Skeletal muscle cell (primary cell): ENCODE measurements around the gene ARPC5.

Source experiments
- DNase-seq: peaks from one replicate; pipeline ENCODE4 v3.0.0-alpha.2; 2010; ENCODE audit warnings: low read depth
- H3K4me3 ChIP-seq: 2 replicates; pipeline ENCODE4 v1.5.1; 2011; ENCODE audit warnings: low read depth, mild to moderate bottlenecking, control low read depth, low read length, moderate library complexity

Gene ARPC5

DNA sequence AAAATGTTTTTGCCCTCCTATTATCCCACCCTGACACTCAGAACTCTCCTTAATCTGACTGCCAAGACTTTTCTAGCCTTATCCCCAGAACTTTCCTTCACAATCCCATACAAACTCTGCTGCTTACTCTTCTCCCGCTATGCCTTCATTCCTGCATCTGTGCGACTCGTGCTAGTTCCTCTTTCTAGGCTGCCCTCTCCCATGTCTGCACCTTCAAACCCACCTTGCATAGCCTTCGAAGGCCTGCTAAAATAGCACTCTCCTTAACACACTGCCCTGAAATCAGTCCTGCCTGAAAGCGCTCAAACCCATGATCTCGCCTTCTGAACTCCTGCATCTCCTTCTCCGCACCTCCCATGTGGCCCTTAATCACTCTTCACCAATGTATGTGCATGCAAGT is 42.9 kb downstream of the ARPC5 start:
- no peak for DNase-seq
- no peak overlapping the region for H3K4me3 ChIP-seq

DNA sequence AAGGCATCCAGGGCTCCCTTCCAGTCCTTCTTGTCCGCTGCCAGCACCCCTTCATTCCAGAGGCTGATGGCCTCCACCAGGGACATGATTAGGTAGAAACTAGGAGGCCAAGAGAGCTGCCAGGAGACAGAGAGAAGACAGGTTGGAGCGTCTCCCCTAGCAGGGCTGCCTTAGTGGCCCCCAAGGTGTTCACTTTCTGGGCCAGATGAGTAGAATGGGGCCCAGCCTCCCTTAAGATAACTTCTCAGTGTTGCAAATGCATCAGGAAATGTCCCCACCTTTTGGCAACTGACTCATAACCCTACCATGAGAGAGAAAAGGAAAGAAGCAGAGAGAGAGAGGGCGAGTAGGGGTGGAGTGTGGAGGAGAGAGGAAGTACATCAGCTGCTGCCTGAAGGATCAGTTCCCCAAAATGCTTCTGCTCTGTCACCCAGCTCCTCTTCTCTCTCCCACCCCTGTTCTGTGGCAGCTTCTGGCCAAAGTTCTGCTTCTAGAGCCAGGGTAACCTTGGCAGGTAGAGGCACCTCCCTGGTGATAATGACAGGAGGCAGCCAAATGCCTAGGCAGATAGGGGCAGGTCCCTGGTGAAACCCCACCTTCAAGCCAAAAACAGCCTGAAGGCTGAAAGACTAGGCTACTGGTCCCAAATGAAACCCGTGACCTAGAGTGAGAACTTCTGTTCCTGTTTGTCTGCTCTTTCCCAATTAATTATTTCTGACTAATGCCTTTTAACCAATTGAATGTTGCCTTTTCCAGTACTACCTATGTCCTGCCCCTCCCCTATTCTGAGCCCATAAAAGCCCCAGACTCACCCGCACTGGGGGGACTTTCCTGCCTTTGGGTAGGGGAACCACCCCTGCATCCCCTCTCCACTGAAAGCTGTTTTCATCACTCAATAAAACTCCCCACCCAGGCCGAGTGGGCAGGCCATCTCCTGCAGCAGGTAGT is 45.1 kb downstream of the ARPC5 start, which contains the start of gene NCF2:
Gene NCF2 (minus strand): TSS at position 216 of the 948 bp plus-strand sequence. CDS start 130 bp downstream, at position 86.
- DNase-seq = no peak
- H3K4me3 ChIP-seq = no peak within 1 kb of the TSS

DNA sequence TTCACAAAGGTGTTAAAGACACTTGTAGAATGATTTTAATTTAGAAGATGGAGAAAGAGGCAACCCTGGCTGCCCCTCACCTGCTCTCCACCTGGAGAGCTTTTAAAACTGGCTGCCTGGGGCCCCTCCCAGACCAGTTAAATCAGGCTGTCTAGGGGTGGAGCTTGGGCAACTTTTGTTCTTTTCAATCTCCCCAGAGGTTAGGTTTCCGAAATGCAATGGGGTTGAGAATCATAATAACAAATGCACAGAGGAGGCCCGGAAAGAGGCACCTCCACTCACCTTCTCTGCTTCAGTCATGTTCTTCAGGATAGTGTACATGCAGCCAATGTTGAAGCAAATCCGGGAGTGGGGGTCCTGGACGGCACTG is 45.7 kb downstream of the ARPC5 start:
- no peak for DNase-seq
- H3K4me3 ChIP-seq = no peak overlapping the region

DNA sequence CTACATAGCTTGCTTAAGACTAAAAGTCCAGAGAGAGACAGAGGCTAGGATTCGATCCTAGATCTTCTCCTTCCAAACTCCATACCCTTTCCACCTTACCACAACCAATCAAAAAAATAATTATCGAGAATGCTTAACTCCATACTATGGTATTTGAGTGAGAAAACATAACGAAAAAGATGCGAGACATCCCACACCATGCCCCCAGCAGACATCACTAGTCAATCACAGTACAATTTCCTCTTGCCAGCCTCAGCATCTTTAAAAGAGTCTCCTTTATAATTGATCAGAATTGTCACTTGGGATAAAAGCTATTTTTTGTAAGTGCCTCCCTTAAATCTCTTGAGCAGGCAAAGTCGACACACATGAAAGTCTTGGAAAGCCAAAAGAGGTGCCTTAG is 46.2 kb downstream of the ARPC5 start:
- H3K4me3 ChIP-seq = no peak overlapping the region
- no peak for DNase-seq

DNA sequence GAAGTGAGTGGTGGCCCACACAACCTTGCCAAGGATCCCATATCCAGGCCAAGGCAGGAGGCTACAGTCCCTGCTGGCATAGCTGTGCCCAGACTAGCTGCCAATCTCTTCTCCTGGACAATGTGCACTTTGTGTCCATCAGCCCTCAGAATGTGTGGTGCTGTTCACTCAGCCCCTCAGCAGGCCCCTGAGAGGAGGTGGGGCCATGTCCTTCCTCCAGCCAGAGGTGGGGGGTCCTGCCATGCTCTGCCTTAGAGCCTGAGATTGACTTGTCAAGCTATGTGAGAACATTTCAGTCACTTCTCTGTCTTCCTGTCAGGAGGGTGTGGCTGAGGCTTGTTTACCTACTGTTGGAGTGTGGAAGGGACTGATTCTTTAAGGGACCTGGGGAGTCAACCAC is 46.8 kb downstream of the ARPC5 start:
- H3K4me3 ChIP-seq = no peak overlapping the region
- DNase-seq = no peak

DNA sequence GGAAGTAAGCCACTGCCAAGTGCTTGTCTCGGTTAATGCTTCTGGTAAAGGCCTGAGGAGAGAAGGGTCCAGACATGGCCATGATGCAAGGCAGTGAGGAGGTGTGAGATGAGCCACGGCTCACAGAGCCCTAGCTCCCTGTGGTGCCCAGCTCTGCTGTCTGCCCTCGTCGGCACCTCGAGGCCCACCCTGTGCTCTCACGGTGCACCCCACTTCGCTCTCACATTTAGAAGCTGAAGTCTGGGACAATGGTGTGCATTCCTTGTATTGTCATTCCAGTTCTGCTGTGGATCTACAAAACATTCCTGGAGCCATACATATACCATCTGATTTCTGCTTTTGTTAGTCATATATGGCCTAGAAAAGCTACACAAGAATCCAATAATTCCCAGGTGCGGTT is 48.7 kb downstream of the ARPC5 start:
- DNase-seq = no peak
- no peak overlapping the region for H3K4me3 ChIP-seq

DNA sequence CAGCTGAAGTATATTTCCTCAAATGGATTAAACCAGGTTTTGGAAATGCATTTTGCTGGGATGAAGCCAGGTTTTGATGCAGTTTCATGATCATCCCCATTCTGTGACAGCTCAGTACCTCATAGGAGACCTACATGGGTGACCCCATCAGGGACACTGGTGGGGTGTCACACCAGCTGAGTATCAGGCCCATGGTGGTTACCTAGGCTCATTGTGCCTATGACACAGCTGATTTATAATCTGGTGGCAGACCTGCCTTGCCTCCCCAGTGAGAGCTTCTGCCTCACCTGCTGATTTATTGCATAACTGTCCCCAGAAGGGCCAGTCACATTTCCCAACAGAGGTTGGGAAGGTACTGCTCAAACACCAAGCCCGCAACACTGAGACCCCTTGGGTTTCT is 49.1 kb downstream of the ARPC5 start:
- no peak overlapping the region for H3K4me3 ChIP-seq
- no peak for DNase-seq

DNA sequence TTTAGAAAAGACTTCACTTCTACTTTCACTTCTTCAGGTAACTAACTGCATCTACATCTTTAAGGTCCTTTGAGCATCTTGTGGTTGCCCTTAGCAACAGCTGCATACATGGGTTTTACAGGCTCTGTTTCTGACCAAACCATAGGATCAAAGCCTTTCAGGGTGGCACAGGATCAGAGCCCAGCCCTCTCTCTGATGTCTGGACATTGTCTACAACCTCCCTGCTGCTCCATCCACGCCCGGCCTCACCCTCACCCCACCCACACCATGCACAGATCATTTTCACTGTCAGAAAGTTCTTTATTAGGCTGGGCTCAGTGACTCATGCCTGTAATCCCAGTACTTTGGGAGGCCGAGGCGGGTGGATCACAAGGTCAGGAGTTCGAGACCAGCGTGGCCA is 50.5 kb downstream of the ARPC5 start:
- DNase-seq = no peak
- no peak overlapping the region for H3K4me3 ChIP-seq

DNA sequence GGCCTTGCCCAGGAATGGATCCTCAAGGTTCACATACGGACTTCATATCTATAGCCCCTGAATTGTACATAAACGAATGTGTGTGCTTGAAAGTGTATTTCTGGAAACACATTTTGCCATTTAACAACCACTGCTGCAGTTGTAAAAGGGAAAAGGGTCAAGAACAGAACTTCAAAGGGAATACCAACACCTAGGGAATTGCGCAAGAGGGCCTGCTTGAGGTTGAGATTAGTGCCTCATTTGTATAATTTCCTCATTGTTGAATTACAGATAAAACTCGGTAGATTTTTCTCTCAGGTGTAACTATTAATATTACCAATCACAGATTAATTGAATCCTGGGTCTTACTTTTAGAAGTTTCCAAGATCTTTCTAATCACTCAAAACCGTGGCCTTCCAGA is 51.4 kb downstream of the ARPC5 start:
- no peak for DNase-seq
- no peak overlapping the region for H3K4me3 ChIP-seq

DNA sequence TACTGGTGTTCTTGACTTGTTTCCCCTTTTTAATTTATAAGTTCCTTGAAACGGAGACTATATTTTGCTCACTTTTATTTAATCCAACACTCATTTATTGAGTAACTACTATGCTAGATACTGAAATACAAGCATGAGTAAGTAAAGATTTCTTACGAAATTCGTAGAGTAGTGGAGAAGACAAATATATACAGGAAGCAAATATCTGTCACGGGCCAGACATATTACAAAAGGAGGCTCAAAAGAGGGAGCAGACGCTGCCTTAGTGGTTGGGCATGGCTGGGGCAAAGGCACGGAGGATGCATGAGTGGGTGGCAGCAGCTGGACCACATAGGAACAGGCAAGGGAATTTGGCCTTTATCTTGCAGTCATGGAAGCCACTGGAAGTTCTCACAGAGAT is 52.1 kb downstream of the ARPC5 start:
- DNase-seq = no peak

DNA sequence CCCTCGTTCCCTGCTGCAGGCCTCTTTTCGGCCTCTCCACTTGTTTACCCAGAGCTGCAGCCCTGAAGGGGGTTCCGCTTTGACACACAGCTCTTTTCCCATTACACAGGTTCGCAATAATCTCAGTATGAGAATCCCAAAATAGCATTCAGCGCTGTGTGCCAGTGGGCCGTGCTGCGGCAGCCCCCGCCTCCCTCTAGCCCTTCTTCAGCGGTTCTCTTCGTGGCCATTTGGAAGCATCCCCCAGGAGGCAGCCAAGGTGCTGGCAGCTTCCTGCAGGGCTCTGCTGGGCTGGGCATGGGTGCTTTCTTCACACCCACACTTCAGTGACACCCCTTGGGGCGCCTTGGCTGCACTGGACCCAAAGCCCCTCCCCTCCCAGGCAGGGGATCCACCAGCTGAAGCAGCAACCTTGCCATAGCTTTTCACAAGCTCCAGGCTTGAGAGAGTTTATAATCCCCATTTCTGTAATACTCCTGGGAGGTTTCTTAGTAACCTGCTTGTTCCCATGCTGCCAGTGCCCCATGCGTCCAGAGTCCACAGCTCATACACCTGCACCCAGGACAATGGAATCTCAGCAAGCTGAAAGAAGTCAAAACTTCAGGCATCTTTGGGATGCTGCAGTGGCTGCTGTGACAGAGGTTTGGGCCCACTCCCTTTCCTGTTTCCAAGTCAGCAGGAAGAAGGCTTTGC is 53.4 kb downstream of the ARPC5 start:
- DNase-seq = no peak
- no peak overlapping the region for H3K4me3 ChIP-seq

More for the DNA sequence above, 52.1 kb downstream of the ARPC5 start:
- H3K4me3 ChIP-seq = no peak overlapping the region

DNA sequence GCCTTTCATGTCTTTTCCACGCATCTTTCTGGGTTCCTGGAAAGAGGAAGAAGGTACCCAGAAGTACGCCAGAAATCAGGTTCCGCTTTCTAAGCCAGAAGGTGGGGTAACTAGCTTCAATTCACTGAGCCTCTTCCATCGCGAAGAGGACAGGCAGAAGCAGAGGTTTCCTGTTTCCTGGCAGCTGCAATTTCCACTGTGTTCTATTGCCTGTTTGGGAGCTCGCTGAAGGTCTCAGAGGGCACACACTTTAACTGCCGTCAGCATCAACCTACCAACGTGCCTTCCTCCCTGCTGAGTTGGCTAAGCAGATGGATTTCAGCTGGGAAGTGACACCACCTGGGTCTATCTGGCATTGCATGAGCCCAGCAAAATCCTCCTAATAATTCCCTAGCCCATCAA is 55.3 kb downstream of the ARPC5 start:
- no peak overlapping the region for H3K4me3 ChIP-seq
- DNase-seq = no peak

DNA sequence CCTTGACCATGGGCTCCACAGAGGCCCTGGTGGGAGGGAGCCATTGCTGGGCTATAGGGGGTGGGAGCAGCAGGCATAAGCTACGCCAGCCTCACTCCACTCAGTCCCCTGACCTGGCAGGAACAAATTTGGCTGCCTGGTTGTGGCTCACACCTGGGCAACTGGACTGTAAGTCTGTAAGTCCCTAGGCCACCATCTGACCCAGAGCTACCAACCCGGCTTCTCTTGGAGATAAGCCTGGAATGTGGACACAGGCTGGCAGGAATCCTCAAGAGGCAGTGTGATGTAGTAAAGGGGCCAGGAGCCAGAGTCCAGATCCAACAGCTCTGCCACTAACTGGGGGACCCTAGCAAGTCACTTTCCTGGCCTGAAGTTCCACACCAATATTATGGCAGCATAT is 56.7 kb downstream of the ARPC5 start:
- DNase-seq = no peak
- no peak overlapping the region for H3K4me3 ChIP-seq

DNA sequence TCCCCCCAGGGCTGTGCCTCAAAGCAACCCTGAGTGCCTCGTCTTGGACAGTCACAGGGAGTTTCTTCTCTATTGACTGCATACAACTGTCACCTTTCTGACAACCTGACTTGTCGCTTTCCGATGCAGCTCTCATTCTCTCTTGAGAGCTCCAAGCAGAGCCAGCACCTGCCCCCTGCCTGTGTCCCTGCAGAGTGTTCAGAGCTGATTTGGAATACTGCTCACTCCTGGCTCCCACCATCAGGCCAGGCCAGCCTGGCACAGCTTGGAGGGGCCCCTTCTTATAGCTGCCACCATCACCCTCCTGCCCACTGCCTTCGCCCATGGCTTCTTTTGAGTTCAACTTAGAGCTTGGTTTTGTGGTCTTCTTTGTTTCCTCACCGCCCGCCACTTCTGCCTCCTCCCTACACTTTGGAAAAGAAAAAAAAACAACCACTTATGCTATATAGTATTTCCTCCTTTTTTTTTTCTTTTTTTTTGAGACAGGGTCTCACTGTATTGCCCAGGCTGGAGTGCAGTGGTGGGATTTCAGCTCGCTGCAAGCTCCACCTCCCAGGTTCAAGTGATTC is 57.6 kb downstream of the ARPC5 start:
- no peak overlapping the region for H3K4me3 ChIP-seq
- no peak for DNase-seq

DNA sequence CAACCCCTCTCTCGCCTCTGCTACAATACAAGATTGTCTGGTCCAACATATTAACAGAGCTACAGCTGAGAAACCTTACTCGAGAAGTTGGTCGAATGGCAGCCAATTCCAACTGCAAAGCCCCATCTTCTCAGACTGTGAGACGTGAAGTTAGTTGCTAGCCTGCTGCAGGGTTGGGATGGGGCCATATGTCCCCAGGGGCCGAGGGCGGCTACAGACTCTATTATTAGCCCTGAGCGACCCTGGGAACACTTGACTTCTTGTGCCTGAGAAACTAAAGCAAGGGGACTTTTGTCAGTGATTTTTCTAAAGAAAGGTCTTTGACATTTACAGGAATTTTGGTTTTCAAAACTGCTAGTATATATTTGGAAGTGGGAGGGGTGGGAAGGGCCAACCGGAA is 59.0 kb downstream of the ARPC5 start:
- H3K4me3 ChIP-seq = no peak overlapping the region
- no peak for DNase-seq

DNA sequence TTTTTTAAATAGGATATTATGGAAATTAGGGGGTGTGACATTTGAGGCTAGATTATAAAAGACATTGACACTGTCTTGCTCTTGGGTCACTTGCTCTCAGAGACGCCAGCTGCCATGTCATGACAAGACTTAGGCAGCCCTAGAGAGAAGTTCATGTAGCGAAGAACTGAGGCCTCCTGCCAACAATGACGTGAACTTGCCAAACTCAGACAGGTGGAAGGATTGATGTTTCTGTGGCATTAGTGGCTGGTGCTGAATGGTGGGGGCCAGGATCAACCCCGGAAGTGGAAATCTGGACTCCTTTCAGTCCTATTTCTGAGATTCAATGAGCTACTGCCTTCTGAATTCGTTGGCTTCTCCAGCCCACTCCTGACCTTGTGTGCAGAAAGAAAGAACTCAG is 60.0 kb downstream of the ARPC5 start:
- no peak for DNase-seq
- H3K4me3 ChIP-seq = no peak overlapping the region

DNA sequence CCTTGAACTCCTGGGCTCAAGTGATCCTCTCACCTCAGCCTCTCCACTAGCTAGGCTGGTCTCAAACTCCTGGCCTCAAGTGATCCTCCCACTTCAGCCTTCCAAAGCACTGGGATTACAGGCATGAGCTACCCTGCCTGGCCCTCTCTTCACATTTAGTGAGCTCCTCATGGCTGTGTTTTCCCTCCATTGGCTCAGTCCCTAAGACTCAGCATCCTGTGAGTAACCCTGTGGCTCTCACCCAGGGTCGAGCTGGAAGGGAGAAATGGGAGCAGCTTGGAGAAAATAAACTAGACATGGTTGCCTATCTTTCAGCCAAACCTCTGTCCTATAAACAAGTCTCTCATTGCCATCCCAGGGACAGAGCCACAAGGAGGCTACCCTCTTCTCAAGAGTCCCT is 62.9 kb downstream of the ARPC5 start:
- H3K4me3 ChIP-seq = no peak overlapping the region
- DNase-seq = no peak

DNA sequence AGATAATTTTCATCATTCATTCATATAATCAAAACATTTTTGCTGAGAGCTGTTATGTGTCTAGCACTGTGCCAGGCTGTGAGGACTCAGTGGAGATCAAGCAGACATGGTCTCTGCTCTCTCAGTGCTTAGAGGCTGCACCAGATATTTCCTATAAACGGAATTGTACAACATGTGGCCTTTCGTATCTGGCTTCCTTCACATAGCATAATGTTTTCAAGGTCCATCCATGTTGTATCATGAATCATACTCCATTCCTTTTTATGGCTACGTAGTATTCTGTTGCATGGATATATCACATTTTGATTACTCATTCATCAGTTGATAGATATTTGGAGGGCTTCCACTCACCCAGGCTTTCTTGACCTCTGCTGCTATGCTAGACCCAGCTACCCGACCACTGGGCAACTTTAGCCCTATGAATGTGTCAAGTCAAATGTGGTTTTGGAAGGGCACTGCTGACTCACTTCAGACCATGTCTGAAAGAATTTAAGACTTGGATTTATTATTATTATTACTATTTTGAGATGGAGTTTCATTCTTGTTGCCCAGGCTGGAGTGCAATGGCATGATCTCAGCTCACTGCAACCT is 63.8 kb downstream of the ARPC5 start:
- H3K4me3 ChIP-seq = no peak overlapping the region
- no peak for DNase-seq
